Glutamatergic neuron (in vitro differentiated cells): ENCODE measurements around the gene SEMA6A. TPM values are rescaled to one million over a fixed set of nuclear protein-coding genes. Genes with fewer than 3 reads are reported as not detected.

Experiments
- DNase-seq: peaks from one replicate; pipeline ENCODE4 v3.0.0; 2022
- H3K27ac Mint-ChIP-seq: one replicate; pipeline ENCODE4 v1.8.0; 2020; ENCODE audit warnings: mild to moderate bottlenecking, mixed read lengths, inconsistent platforms; ENCODE audit not compliant: unreplicated experiment
- H3K27me3 Mint-ChIP-seq: one replicate; pipeline ENCODE4 v1.8.0; 2020; ENCODE audit warnings: mild to moderate bottlenecking, moderate library complexity, mixed read lengths, inconsistent platforms; ENCODE audit not compliant: unreplicated experiment
- H3K36me3 Mint-ChIP-seq: one replicate; pipeline ENCODE4 v1.8.0; 2020; ENCODE audit warnings: mild to moderate bottlenecking, mixed read lengths, inconsistent platforms; ENCODE audit not compliant: unreplicated experiment
- H3K4me1 Mint-ChIP-seq: one replicate; pipeline ENCODE4 v1.8.0; 2020; ENCODE audit warnings: mild to moderate bottlenecking, low read depth, mixed read lengths, inconsistent platforms; ENCODE audit not compliant: unreplicated experiment
- H3K4me3 Mint-ChIP-seq: one replicate; pipeline ENCODE4 v1.8.0; 2020; ENCODE audit warnings: mild to moderate bottlenecking, mixed read lengths, inconsistent platforms; ENCODE audit not compliant: unreplicated experiment
- H3K9me3 Mint-ChIP-seq: one replicate; pipeline ENCODE4 v1.8.0; 2020; ENCODE audit warnings: mild to moderate bottlenecking, moderate library complexity, mixed read lengths, inconsistent platforms; ENCODE audit not compliant: unreplicated experiment
- CTCF ChIP-seq: fragments of 200-600 bp; sonication (generic); IDR thresholded peaks from one replicate; pipeline ENCODE4 v1.5.0; 2021; ENCODE audit not compliant: partially characterized antibody, unreplicated experiment
- total RNA-seq: library from RNA; stranded (reverse); fragmentation: NEBNext Ultra II Directional; extraction: Animal tissue kit (Norgen Biotek cat#: 25700); gene quantifications from one replicate; pipeline ENCODE4 v1.2.1, GENCODE V29; 2021; ENCODE audit not compliant: unreplicated experiment

Gene SEMA6A
- total RNA-seq, 1 donor from 2014 or later = 424 TPM

- no peak for DNase-seq
- Mint-ChIP-seq H3K4me3 (no peak overlapping the region), H3K4me1 (peaks cover 12% of the 10 kb centered on the region), H3K9me3 (peaks cover 10% of the 10 kb centered on the region), H3K27me3 (peaks cover 2% of the 10 kb centered on the region), H3K36me3 (peaks cover 31% of the 10 kb centered on the region), H3K27ac (peak overlapping the region; percentile 9)
- TF ChIP-seq CTCF = no peak
These were observed 99.3 kb downstream of the SEMA6A start for GRCh38 chr5:116475338-116475737.

GRCh38 chr5:116473706-116474105 lies 100.9 kb downstream of the SEMA6A start:
- peaks cover 10% of the 10 kb centered on the region for H3K9me3 Mint-ChIP-seq

GRCh38 chr5:116472274-116472673 lies 102.3 kb downstream of the SEMA6A start:
- Mint-ChIP-seq H3K27me3 (no peaks in the 10 kb centered on the region), H3K9me3 (peaks cover 7% of the 10 kb centered on the region), H3K36me3 (peaks cover 7% of the 10 kb centered on the region), H3K4me3 (no peak overlapping the region), H3K27ac (no peak overlapping the region), H3K4me1 (peaks cover 10% of the 10 kb centered on the region)
- DNase-seq = no peak
- no peak for TF ChIP-seq CTCF

More at GRCh38 chr5:116473706-116474105, 100.9 kb downstream of the SEMA6A start:
- Mint-ChIP-seq H3K27ac (no peak overlapping the region), H3K27me3 (peaks cover 2% of the 10 kb centered on the region), H3K4me3 (no peak overlapping the region), H3K4me1 (peaks cover 15% of the 10 kb centered on the region), H3K36me3 (peaks cover 20% of the 10 kb centered on the region)
- no peak for DNase-seq
- no peak for TF ChIP-seq CTCF

GRCh38 chr5:116469631-116470030 lies 105.0 kb downstream of the SEMA6A start:
- no peak for DNase-seq
- Mint-ChIP-seq H3K27ac (no peak overlapping the region), H3K4me3 (no peak overlapping the region), H3K9me3 (peaks cover 7% of the 10 kb centered on the region), H3K27me3 (no peaks in the 10 kb centered on the region), H3K4me1 (peaks cover 14% of the 10 kb centered on the region), H3K36me3 (no peaks in the 10 kb centered on the region)
- no peak for TF ChIP-seq CTCF

- peaks cover 7% of the 10 kb centered on the region for H3K9me3 Mint-ChIP-seq
- no peaks in the 10 kb centered on the region for H3K36me3 Mint-ChIP-seq
- H3K27me3 Mint-ChIP-seq = no peaks in the 10 kb centered on the region
- peaks cover 17% of the 10 kb centered on the region for H3K4me1 Mint-ChIP-seq
- no peak for TF ChIP-seq CTCF
- H3K4me3 Mint-ChIP-seq = no peak overlapping the region
- H3K27ac Mint-ChIP-seq = no peak overlapping the region
- DNase-seq = no peak
These were observed 106.0 kb downstream of the SEMA6A start for GRCh38 chr5:116468583-116468982.
